IMR-90 (cell line): ENCODE data around the gene POLR2L. TPM values are rescaled to one million over a fixed set of nuclear protein-coding genes. Genes with fewer than 3 reads are reported as not detected.

ENCODE experiments used
- ATAC-seq: fragments of 200-7000 bp; cut with Tn5 transposase; 2 replicates; pipeline ENCODE4 v1.9.1; 2020; ENCODE audit warnings: low read depth, mild to moderate bottlenecking, moderate library complexity
- BruUV-seq: library from RNA; stranded (reverse); fragments of 400-500 nt; replicated peaks from 2 replicates; lab custom pipeline; 2021; lab: Mats Ljungman, UMichigan
- CTCF ChIA-PET: fragments of 300-600 bp; formaldehyde crosslinking; extraction: SDS; loops from one replicate; lab custom pipeline; 2021; ENCODE audit warnings: antibody characterized with exemption; lab: Yijun Ruan, JAX
- POLR2A ChIA-PET: fragments of 300-600 bp; sonication (Branson Sonifier 250); formaldehyde crosslinking; loops from one replicate; lab custom pipeline; 2022; ENCODE audit warnings: antibody characterized with exemption; ENCODE audit not compliant: unreplicated experiment; lab: Charles Lee
- DNase-seq: peaks from one replicate; pipeline ENCODE4 v3.0.0; 2013
- H2AFZ ChIP-seq: replicated peaks from 2 replicates; pipeline ENCODE3; 2013; ENCODE audit warnings: low read length, mild to moderate bottlenecking; ENCODE audit not compliant: poor library complexity
- H2AK5ac ChIP-seq: 2 replicates; pipeline ENCODE4 v1.6.1; 2013; ENCODE audit warnings: low read depth, low read length, inconsistent platforms
- H2AK9ac ChIP-seq: replicated peaks from 2 replicates; pipeline ENCODE3; 2013; ENCODE audit warnings: mild to moderate bottlenecking, low read depth, low read length, moderate library complexity; ENCODE audit not compliant: poor library complexity
- H2BK120ac ChIP-seq: 2 replicates; pipeline ENCODE4 v1.6.1; 2013; ENCODE audit warnings: low read depth, low read length, inconsistent platforms
- H2BK15ac ChIP-seq: 3 replicates; pipeline ENCODE4 v1.6.1; 2013; ENCODE audit warnings: low read depth, low read length, inconsistent platforms
- H2BK20ac ChIP-seq: 2 replicates; pipeline ENCODE4 v1.6.1; 2013; ENCODE audit warnings: low read depth, mild to moderate bottlenecking, inconsistent platforms, low read length, moderate library complexity
- H2BK5ac ChIP-seq: 2 replicates; pipeline ENCODE4 v1.6.1; 2013; ENCODE audit warnings: mild to moderate bottlenecking, low read depth, low read length, inconsistent platforms; ENCODE audit not compliant: poor library complexity, severe bottlenecking
- H3K14ac ChIP-seq: replicated peaks from 2 replicates; pipeline ENCODE4 v1.6.1; 2013; ENCODE audit warnings: low read depth, low read length, inconsistent platforms
- H3K18ac ChIP-seq: 2 replicates; pipeline ENCODE4 v1.6.1; 2013; ENCODE audit warnings: low read depth, low read length, control low read depth
- H3K23ac ChIP-seq: 2 replicates; pipeline ENCODE4 v1.6.1; 2013; ENCODE audit warnings: low read depth, low read length, inconsistent platforms
- H3K27ac ChIP-seq: 2 replicates; pipeline ENCODE4 v1.5.1; 2013; ENCODE audit warnings: mild to moderate bottlenecking, control low read depth, low read length; ENCODE audit not compliant: insufficient read depth
- H3K27me3 ChIP-seq: 2 replicates; pipeline ENCODE4 v1.6.1; 2013; ENCODE audit warnings: low read length; ENCODE audit not compliant: control insufficient read depth, insufficient read depth
- H3K36me3 ChIP-seq: 2 replicates; pipeline ENCODE4 v1.6.1; 2013; ENCODE audit warnings: low read length, mixed read lengths; ENCODE audit not compliant: control insufficient read depth, insufficient read depth
- H3K4ac ChIP-seq: 2 replicates; pipeline ENCODE4 v1.6.1; 2013; ENCODE audit warnings: low read depth, low read length, inconsistent platforms
- H3K4me1 ChIP-seq: 2 replicates; pipeline ENCODE4 v1.6.1; 2013; ENCODE audit warnings: low read length, mixed read lengths; ENCODE audit not compliant: control insufficient read depth, insufficient read depth
- H3K4me2 ChIP-seq: 2 replicates; pipeline ENCODE4 v1.6.1; 2013; ENCODE audit warnings: low read depth, mild to moderate bottlenecking, control low read depth, low read length, moderate library complexity
- H3K4me3 ChIP-seq: 2 replicates; pipeline ENCODE4 v1.5.1; 2013; ENCODE audit warnings: low read depth, mild to moderate bottlenecking, control low read depth, low read length, moderate library complexity; ENCODE audit not compliant: insufficient read depth
- H3K56ac ChIP-seq: 2 replicates; pipeline ENCODE4 v1.6.1; 2013; ENCODE audit warnings: low read length, inconsistent platforms; ENCODE audit not compliant: insufficient read depth; ENCODE audit errors: extremely low read depth
- H3K79me1 ChIP-seq, 2 experiments: 2 replicates each; pipeline ENCODE4 v1.6.1; 2013; ENCODE audit warnings: low read length in 2 of 2, inconsistent platforms in 1 of 2, low read depth in 1 of 2
- H3K9ac ChIP-seq: 2 replicates; pipeline ENCODE4 v1.6.1; 2013; ENCODE audit warnings: low read depth, low read length, control low read depth
- H3K9me1 ChIP-seq: 2 replicates; pipeline ENCODE4 v1.6.1; 2013; ENCODE audit warnings: low read length, inconsistent platforms; ENCODE audit not compliant: insufficient read depth
- H3K9me3 ChIP-seq: 2 replicates; pipeline ENCODE4 v1.6.1; 2013; ENCODE audit warnings: low read length; ENCODE audit not compliant: control insufficient read depth, insufficient read depth
- H4K20me1 ChIP-seq: 2 replicates; pipeline ENCODE4 v1.6.1; 2013; ENCODE audit warnings: low read length, inconsistent platforms; ENCODE audit not compliant: insufficient read depth
- H4K5ac ChIP-seq: 2 replicates; pipeline ENCODE4 v1.6.1; 2013; ENCODE audit warnings: mild to moderate bottlenecking, low read depth, low read length, control low read depth
- H4K8ac ChIP-seq, 2 experiments: 2 replicates each; pipeline ENCODE4 v1.6.1; 2013; ENCODE audit warnings: low read depth in 2 of 2, low read length in 2 of 2, control low read depth in 1 of 2, inconsistent platforms in 1 of 2
- H4K91ac ChIP-seq: 2 replicates; pipeline ENCODE4 v1.6.1; 2013; ENCODE audit warnings: low read depth, low read length, inconsistent platforms; ENCODE audit not compliant: insufficient read depth
- BHLHE40 ChIP-seq: fragments of 150-350 bp; IDR thresholded peaks from 2 replicates; pipeline ENCODE4 v1.6.1; 2016; ENCODE audit warnings: mild to moderate bottlenecking, low read depth, low read length
- CHD1 ChIP-seq: IDR thresholded peaks from 2 replicates; pipeline ENCODE4 v1.6.1; 2012; ENCODE audit warnings: low read depth, low read length, improper control_type of control experiment
- MAFK ChIP-seq: IDR thresholded peaks from 2 replicates; pipeline ENCODE4 v1.6.1; 2012; ENCODE audit warnings: low read depth, low read length, improper control_type of control experiment
- MAZ ChIP-seq: IDR thresholded peaks from 2 replicates; pipeline ENCODE4 v1.6.1; 2012; ENCODE audit warnings: low read depth, mild to moderate bottlenecking, low read length, improper control_type of control experiment, moderate library complexity, borderline replicate concordance
- MXI1 ChIP-seq: IDR thresholded peaks from 2 replicates; pipeline ENCODE4 v1.6.1; 2012; ENCODE audit warnings: low read depth, mild to moderate bottlenecking, low read length, moderate library complexity, borderline replicate concordance
- RAD21 ChIP-seq: IDR thresholded peaks from 2 replicates; pipeline ENCODE4 v1.6.1; 2012; ENCODE audit warnings: low read length, improper control_type of control experiment
- RCOR1 ChIP-seq: IDR thresholded peaks from 2 replicates; pipeline ENCODE4 v1.6.1; 2012; ENCODE audit warnings: mild to moderate bottlenecking, low read length, improper control_type of control experiment; ENCODE audit not compliant: insufficient replicate concordance
- RFX5 ChIP-seq: IDR thresholded peaks from 2 replicates; pipeline ENCODE4 v1.8.0; 2012; ENCODE audit warnings: low read depth, mild to moderate bottlenecking, low read length, moderate library complexity
- SMC3 ChIP-seq: fragments of 150-350 bp; IDR thresholded peaks from 2 replicates; pipeline ENCODE4 v1.6.1; 2016; ENCODE audit warnings: low read depth, mild to moderate bottlenecking, antibody characterized with exemption, low read length, moderate library complexity
- WGBS, 2 experiments: methylation state at CpG; one replicate each; pipeline versions ENCODE4 v1.1.5 to v1.1.7; 2013; ENCODE audit warnings: missing lambda C conversion rate in 2 of 2; ENCODE audit not compliant: insufficient read length in 1 of 2; ENCODE audit errors: extremely low coverage in 2 of 2; 5-methylcytosine and 5-hydroxymethylcytosine counted together
- dilution Hi-C: fragments of 300-500 bp; cut with HindIII; formaldehyde crosslinking; loops from one replicate; pipeline ENCODE4 v1.14.3; 2018; ENCODE audit warnings: low sequenced_read_pairs; ENCODE audit not compliant: unreplicated experiment
- in situ Hi-C: fragments of 300-500 bp; cut with MboI; formaldehyde crosslinking; loops from 3 replicates; pipeline ENCODE4 v1.14.3; 2019; ENCODE audit warnings: low sequenced_read_pairs, inconsistent platforms, mixed read lengths
- intact Hi-C: fragments of 100-400 bp; cut with micrococcal nuclease; formaldehyde crosslinking; loops from 2 replicates; pipeline ENCODE4 v1.10.0; 2022
- polyA plus RNA-seq, 3 experiments: library from polyadenylated mRNA; depleted of rRNA; stranded (reverse); fragments of >200 nt; gene quantifications; 2 replicates each; pipeline ENCODE4 v1.2.3, GENCODE V29; 2012; ENCODE audit warnings: low replicate concordance in 1 of 3
- total RNA-seq: library from RNA; depleted of rRNA; stranded (reverse); fragments of >200 nt; gene quantifications from 2 replicates; pipeline ENCODE4 v1.2.3, GENCODE V29; 2012
- TF ChIP-seq, protein P1 (sequence below): conservative IDR thresholded peaks from 2 replicates; pipeline ENCODE4 v1.5.1; 2012; ENCODE audit warnings: mild to moderate bottlenecking, low read depth, low read length, improper control_type of control experiment
- TF ChIP-seq, protein P2 (sequence below): fragments of 150-350 bp; IDR thresholded peaks from 2 replicates; pipeline ENCODE4 v1.6.1; 2017; ENCODE audit warnings: mild to moderate bottlenecking, antibody characterized with exemption, low read length, low read depth
- TF ChIP-seq, protein P3 (sequence below): fragments of 150-350 bp; IDR thresholded peaks from 2 replicates; pipeline ENCODE4 v1.6.1; 2016; ENCODE audit warnings: low read depth, mild to moderate bottlenecking, low read length, moderate library complexity, borderline replicate concordance

The POLR2L gene
- total and polyA plus RNA-seq, 2 of the 4 experiments (the other 2 are of a cell fraction) = 44.4 to 416 TPM

DNA sequence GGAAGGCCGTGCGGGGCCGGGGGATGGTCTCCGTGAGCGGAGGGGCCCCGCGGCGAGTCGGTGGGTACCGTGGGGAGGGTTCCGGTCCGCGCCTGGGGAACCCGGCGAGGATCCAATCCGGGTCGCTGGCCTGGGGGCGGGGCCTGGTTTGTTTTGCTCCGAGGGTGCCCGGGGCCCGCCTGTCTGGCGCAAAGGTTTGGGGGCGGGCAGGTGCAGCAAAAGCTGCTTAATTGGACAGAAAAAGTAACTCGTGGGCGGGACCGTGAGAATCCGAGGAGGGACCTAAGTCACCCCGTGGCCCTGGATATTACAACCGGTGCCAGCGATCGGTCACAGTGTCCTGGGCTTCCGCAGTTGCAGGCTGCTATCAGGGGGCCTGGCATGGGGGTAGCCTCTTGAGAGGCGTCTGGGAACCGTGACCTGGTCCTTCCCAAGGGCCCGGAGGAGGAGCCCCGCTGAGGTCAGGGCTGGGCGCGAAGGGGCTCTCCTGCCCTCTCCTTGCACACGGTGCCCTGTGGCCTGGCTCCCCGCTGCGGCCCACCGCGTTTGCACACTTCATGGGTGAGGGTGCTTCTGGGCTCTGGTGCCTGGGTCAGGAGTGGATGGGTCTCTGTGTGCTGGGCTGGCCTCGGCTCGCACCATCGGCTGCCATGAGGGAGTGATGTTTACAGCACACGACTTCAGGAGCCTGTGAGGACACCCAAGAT lies 22.2 kb downstream of the POLR2L start:
- ATAC-seq (peak; percentile 53), DNase-seq (peak; percentile 59)
- H2AK5ac ChIP-seq = peak overlapping the region; percentile 70; the same call in 1 of the 2 replicates
- peaks cover 29% of the 10 kb centered on the region for H4K20me1 ChIP-seq
- no peaks in the 10 kb centered on the region for H3K27me3 ChIP-seq
- H3K4me2 ChIP-seq = peak overlapping the region; percentile 99
- no peak overlapping the region for H3K4ac ChIP-seq
- dilution Hi-C loops = no loop called here
- ChIA-PET POLR2A (interaction anchor here (1.2 to 1.8 kb wide), 4 partner anchors 11 to 16 kb away, joined by 4 to 8 read pairs (median 4); partner anchors contain the start of genes PIDD1 and RPLP2), CTCF (no interaction called here)
- intact Hi-C loops = no loop called here
- peak overlapping the region; percentile 89 for H2AFZ ChIP-seq
- H3K9ac ChIP-seq = peak overlapping the region; percentile 66
- no peak overlapping the region for H2BK15ac ChIP-seq
- in situ Hi-C loops = no loop called here
- peaks cover 13% of the 10 kb centered on the region for H3K9me1 ChIP-seq
- H2BK120ac ChIP-seq = no peak overlapping the region
- peak overlapping the region; percentile 87 for H3K4me3 ChIP-seq
- peaks cover 19 to 29% of the 10 kb centered on the region in 2 experiments for H3K79me1 ChIP-seq
- peak overlapping the region; percentile 94 for H2AK9ac ChIP-seq
- peak overlapping the region; percentile 67; the same call in 1 of the 2 replicates for H3K27ac ChIP-seq
- BruUV-seq = no TSS peak
- peak overlapping the region; percentile 73 for H2BK5ac ChIP-seq
- H3K9me3 ChIP-seq = no peaks in the 10 kb centered on the region
- no peak overlapping the region for H4K8ac ChIP-seq
- no peak overlapping the region for H3K56ac ChIP-seq
- no peak overlapping the region for H3K18ac ChIP-seq
- H3K23ac ChIP-seq = 0 out of 2 replicates have a peak overlapping the region, but pooled peaks have one; percentile 48
- H3K36me3 ChIP-seq = peaks cover 24% of the 10 kb centered on the region
- H4K91ac ChIP-seq = no peak overlapping the region
- no peak overlapping the region for H2BK20ac ChIP-seq
- H3K14ac ChIP-seq = peak overlapping the region; percentile 29; the same call in 1 of the 2 replicates
- H3K4me1 ChIP-seq = peaks cover 21% of the 10 kb centered on the region
- TF ChIP-seq CHD1 (no peak), MAZ (no peak), RAD21 (no peak), RCOR1 (no peak), MXI1 (no peak; the same call in 1 of the 2 replicates), MAFK (no peak), SMC3 (no peak), RFX5 (no peak), BHLHE40 (no peak)
- TF ChIP-seq, protein P1, sequence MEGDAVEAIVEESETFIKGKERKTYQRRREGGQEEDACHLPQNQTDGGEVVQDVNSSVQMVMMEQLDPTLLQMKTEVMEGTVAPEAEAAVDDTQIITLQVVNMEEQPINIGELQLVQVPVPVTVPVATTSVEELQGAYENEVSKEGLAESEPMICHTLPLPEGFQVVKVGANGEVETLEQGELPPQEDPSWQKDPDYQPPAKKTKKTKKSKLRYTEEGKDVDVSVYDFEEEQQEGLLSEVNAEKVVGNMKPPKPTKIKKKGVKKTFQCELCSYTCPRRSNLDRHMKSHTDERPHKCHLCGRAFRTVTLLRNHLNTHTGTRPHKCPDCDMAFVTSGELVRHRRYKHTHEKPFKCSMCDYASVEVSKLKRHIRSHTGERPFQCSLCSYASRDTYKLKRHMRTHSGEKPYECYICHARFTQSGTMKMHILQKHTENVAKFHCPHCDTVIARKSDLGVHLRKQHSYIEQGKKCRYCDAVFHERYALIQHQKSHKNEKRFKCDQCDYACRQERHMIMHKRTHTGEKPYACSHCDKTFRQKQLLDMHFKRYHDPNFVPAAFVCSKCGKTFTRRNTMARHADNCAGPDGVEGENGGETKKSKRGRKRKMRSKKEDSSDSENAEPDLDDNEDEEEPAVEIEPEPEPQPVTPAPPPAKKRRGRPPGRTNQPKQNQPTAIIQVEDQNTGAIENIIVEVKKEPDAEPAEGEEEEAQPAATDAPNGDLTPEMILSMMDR = no peak
- TF ChIP-seq, protein P2, sequence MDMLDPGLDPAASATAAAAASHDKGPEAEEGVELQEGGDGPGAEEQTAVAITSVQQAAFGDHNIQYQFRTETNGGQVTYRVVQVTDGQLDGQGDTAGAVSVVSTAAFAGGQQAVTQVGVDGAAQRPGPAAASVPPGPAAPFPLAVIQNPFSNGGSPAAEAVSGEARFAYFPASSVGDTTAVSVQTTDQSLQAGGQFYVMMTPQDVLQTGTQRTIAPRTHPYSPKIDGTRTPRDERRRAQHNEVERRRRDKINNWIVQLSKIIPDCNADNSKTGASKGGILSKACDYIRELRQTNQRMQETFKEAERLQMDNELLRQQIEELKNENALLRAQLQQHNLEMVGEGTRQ = no peak
- TF ChIP-seq, protein P3, sequence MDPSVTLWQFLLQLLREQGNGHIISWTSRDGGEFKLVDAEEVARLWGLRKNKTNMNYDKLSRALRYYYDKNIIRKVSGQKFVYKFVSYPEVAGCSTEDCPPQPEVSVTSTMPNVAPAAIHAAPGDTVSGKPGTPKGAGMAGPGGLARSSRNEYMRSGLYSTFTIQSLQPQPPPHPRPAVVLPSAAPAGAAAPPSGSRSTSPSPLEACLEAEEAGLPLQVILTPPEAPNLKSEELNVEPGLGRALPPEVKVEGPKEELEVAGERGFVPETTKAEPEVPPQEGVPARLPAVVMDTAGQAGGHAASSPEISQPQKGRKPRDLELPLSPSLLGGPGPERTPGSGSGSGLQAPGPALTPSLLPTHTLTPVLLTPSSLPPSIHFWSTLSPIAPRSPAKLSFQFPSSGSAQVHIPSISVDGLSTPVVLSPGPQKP = no peak
- no peak overlapping the region for H4K5ac ChIP-seq
- 3% methylated on average over 37 of the region's 47 CpGs; no CpG with 5 or more reads in 1 of the 2 experiments for WGBS, 2 experiments
